Choroid plexus epithelial cell (primary cell): ENCODE results near the gene CELF2.

ENCODE experiments used
- DNase-seq: peaks from one replicate; pipeline ENCODE4 v3.0.0-alpha.2; 2010; ENCODE audit warnings: low read depth
- H3K4me3 ChIP-seq: 2 replicates; pipeline ENCODE4 v1.5.1; 2011; ENCODE audit warnings: low read depth, mild to moderate bottlenecking, control low read depth, low read length, moderate library complexity
- CTCF ChIP-seq: conservative IDR thresholded peaks from 2 replicates; pipeline ENCODE4 v1.5.1; 2011; ENCODE audit warnings: low read depth, mild to moderate bottlenecking, control low read depth, inconsistent platforms, low read length, moderate library complexity

Gene CELF2

GRCh38 chr10:11224321-11224720, 206.6 kb downstream of the CELF2 start:
- H3K4me3 ChIP-seq, result no peak overlapping the region
- DNase-seq, result no peak
- TF ChIP-seq CTCF, result no peak

- TF ChIP-seq CTCF, result no peak
- no peak overlapping the region for H3K4me3 ChIP-seq
Measured at GRCh38 chr10:11224792-11225416, 207.2 kb downstream of the CELF2 start.

GRCh38 chr10:11225935-11226334, 208.3 kb downstream of the CELF2 start:
- no peak overlapping the region for H3K4me3 ChIP-seq
- no peak for DNase-seq
- no peak for TF ChIP-seq CTCF

More at GRCh38 chr10:11224792-11225416, 207.2 kb downstream of the CELF2 start:
- DNase-seq, result no peak

GRCh38 chr10:11227103-11227502, 209.4 kb downstream of the CELF2 start:
- DNase-seq, result no peak
- H3K4me3 ChIP-seq, result no peak overlapping the region
- TF ChIP-seq CTCF, result no peak

- DNase-seq, result no peak
- TF ChIP-seq CTCF, result no peak
- no peak overlapping the region for H3K4me3 ChIP-seq
Measured at GRCh38 chr10:11229893-11230292, 212.2 kb downstream of the CELF2 start.

GRCh38 chr10:11230498-11231167, 213.0 kb downstream of the CELF2 start:
- DNase-seq, result no peak
- no peak overlapping the region for H3K4me3 ChIP-seq

More at GRCh38 chr10:11230498-11231167, 213.0 kb downstream of the CELF2 start:
- no peak for TF ChIP-seq CTCF
